ENCODE data around the gene TPK1. TPM values are rescaled to one million over a fixed set of nuclear protein-coding genes. Genes with fewer than 3 reads are reported as not detected.

The TPK1 gene
- total and polyA plus RNA-seq, 2 of the 13 experiments (the other 11 are each of a cell fraction or from before 2014, with no cell fraction given) = 1.0 to 1.2 TPM

DNA sequence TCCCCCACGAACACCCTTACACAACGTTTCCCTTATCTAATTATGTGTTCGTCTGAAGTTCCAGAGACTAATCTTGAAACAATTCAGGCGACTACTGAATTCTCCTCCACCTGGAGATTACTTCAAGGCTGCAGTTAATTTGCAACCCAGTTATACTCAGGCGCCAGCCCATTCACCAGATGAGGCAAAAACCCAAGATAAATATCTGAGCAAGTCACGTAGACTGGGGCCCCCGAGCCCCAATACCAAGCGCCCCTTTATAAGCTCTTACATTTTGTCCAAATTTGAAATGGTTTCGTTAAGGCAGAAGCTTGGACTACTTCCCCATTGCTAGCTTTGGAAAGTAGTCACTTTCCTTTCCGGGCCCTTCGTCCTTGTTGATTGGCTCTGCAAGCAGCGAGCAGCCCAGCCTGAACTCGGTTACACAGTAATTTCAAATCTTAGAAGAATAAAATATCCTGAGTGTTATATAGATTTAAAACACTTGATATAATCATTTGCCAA, 1.2 kb downstream of the TPK1 start:
- intact Hi-C loops (cut with micrococcal nuclease; ENCODE audit: unreplicated experiment) = no loop called here
- H3K9ac ChIP-seq (ENCODE audit: insufficient read depth, low read depth, low read length) = no peak overlapping the region; the same call in 1 of the 2 replicates
- BruUV-seq (replicated peaks) = no TSS peak
- H3K27me3 ChIP-seq (ENCODE audit: control insufficient read depth in 1 of 2, insufficient read depth in 2 of 2, low read length in 2 of 2) = no peaks in the 10 kb centered on the region; a peak in 1 of 5 replicates
- peak overlapping the region; percentile 99 for H3K4me2 ChIP-seq (ENCODE audit: low read depth, low read length)
- no peak overlapping the region for H3K27ac ChIP-seq (ENCODE audit: extremely low read length, insufficient read depth, low read length)
- peak overlapping the region; percentile 94 for H2AFZ ChIP-seq (ENCODE audit: low read length)
- H3K4me3 ChIP-seq (replicated peaks in 1 of 3; ENCODE audit: insufficient read depth in 1 of 3, low read depth in 2 of 3, low read length in 3 of 3) = peak overlapping the region; percentile 65 to 76 (median 73)
- ChIA-PET CTCF (ENCODE audit: low intra/inter-chr PET ratio, low total read pairs) (no interaction called here), POLR2A (no interaction called here)
- peaks cover 10% of the 10 kb centered on the region; the same call in 1 of the 2 replicates for H3K4me1 ChIP-seq (ENCODE audit: insufficient read depth, low read length)
- no peaks in the 10 kb centered on the region for H3K9me3 ChIP-seq (ENCODE audit: low read length)
- no peaks in the 10 kb centered on the region for H3K36me3 ChIP-seq (replicated peaks in 1 of 2; ENCODE audit: control insufficient read depth in 1 of 2, insufficient read depth in 2 of 2, low read length in 2 of 2)
- WGBS (ENCODE audit: low lambda C conversion rate) = 54% methylated on average over 13 of the region's 13 CpGs
- DNase-seq (ENCODE audit: low spot score) (no peak), ATAC-seq (no peak), FAIRE-seq (no peak)
- no peak for TF ChIP-seq ISX (CRISPR knock-in tag; conservative IDR thresholded peaks at IDR 0.05)
- TF ChIP-seq ZNF501 (CRISPR knock-in tag; IDR thresholded peaks at IDR 0.05) = peak; percentile 9; the same call in 1 of the 2 replicates
- TF ChIP-seq, protein P1, sequence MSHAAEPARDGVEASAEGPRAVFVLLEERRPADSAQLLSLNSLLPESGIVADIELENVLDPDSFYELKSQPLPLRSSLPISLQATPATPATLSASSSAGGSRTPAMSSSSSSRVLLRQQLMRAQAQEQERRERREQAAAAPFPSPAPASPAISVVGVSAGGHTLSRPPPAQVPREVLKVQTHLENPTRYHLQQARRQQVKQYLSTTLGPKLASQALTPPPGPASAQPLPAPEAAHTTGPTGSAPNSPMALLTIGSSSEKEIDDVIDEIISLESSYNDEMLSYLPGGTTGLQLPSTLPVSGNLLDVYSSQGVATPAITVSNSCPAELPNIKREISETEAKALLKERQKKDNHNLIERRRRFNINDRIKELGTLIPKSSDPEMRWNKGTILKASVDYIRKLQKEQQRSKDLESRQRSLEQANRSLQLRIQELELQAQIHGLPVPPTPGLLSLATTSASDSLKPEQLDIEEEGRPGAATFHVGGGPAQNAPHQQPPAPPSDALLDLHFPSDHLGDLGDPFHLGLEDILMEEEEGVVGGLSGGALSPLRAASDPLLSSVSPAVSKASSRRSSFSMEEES (CRISPR knock-in tag; IDR thresholded peaks at IDR 0.05) = no peak
- no peak for TF ChIP-seq TSC22D2 (CRISPR knock-in tag; IDR thresholded peaks at IDR 0.05; ENCODE audit: borderline replicate concordance)
- TF ChIP-seq ZNF629 (CRISPR knock-in tag; conservative IDR thresholded peaks at IDR 0.05) = peak; percentile 61
- no peaks in the 10 kb centered on the region for H3K79me2 ChIP-seq (ENCODE audit: insufficient read depth, low read length)
- no peaks in the 10 kb centered on the region for H4K20me1 ChIP-seq (ENCODE audit: insufficient read depth, low read length)
- in situ Hi-C loops (cut with HindIII; ENCODE audit: extremely low pct_ligation_motif_present, low pct_unique_long_range_greater_than_20kb) = no loop called here

DNA sequence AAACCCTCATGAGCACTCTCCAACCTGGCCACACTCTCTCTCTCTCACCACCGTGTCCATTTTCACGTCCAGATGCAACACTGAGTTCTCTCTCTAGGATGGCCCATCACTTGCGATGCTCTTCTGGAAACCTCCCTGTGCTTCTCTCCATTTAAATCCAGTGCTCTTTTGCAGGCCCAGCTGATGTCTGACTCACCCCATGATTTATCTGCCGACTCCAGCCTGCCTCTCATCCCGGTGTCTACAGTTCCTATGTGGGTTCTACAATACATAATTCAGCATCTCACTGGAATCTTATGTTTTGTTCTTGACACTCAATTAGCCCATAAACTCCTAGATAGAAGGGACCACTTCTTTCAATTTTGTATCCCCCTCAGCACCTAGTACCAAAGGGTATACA, 5.0 kb downstream of the TPK1 start:
- FAIRE-seq = no peak
- CTCF ChIA-PET (ENCODE audit: low intra/inter-chr PET ratio, low total read pairs) = no interaction called here
- TF ChIP-seq, protein P2, sequence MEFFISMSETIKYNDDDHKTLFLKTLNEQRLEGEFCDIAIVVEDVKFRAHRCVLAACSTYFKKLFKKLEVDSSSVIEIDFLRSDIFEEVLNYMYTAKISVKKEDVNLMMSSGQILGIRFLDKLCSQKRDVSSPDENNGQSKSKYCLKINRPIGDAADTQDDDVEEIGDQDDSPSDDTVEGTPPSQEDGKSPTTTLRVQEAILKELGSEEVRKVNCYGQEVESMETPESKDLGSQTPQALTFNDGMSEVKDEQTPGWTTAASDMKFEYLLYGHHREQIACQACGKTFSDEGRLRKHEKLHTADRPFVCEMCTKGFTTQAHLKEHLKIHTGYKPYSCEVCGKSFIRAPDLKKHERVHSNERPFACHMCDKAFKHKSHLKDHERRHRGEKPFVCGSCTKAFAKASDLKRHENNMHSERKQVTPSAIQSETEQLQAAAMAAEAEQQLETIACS (CRISPR knock-in tag; IDR thresholded peaks at IDR 0.05) = no peak
- TF ChIP-seq SOX6 (IDR thresholded peaks at IDR 0.05) (no peak), SOX6 (CRISPR knock-in tag; IDR thresholded peaks at IDR 0.05) (no peak), RCOR2 (CRISPR knock-in tag; IDR thresholded peaks at IDR 0.05) (no peak), MATR3 (CRISPR knock-in tag; IDR thresholded peaks at IDR 0.05) (no peak), NCOA5 (CRISPR knock-in tag; IDR thresholded peaks at IDR 0.05) (no peak), HOXA3 (CRISPR knock-in tag; IDR thresholded peaks at IDR 0.05) (no peak)
- TF ChIP-seq, protein P3, sequence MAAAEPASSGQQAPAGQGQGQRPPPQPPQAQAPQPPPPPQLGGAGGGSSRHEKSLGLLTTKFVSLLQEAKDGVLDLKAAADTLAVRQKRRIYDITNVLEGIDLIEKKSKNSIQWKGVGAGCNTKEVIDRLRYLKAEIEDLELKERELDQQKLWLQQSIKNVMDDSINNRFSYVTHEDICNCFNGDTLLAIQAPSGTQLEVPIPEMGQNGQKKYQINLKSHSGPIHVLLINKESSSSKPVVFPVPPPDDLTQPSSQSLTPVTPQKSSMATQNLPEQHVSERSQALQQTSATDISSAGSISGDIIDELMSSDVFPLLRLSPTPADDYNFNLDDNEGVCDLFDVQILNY (CRISPR knock-in tag; conservative IDR thresholded peaks at IDR 0.05) = no peak
- TF ChIP-seq, protein P4, sequence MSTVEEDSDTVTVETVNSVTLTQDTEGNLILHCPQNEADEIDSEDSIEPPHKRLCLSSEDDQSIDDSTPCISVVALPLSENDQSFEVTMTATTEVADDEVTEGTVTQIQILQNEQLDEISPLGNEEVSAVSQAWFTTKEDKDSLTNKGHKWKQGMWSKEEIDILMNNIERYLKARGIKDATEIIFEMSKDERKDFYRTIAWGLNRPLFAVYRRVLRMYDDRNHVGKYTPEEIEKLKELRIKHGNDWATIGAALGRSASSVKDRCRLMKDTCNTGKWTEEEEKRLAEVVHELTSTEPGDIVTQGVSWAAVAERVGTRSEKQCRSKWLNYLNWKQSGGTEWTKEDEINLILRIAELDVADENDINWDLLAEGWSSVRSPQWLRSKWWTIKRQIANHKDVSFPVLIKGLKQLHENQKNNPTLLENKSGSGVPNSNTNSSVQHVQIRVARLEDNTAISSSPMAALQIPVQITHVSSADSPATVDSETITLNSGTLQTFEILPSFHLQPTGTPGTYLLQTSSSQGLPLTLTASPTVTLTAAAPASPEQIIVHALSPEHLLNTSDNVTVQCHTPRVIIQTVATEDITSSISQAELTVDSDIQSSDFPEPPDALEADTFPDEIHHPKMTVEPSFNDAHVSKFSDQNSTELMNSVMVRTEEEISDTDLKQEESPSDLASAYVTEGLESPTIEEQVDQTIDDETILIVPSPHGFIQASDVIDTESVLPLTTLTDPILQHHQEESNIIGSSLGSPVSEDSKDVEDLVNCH (CRISPR knock-in tag; IDR thresholded peaks at IDR 0.05) = no peak

More for the DNA sequence above, 5.0 kb downstream of the TPK1 start:
- no peaks in the 10 kb centered on the region for H3K9me3 ChIP-seq (ENCODE audit: low read length)
- H3K9ac ChIP-seq (ENCODE audit: insufficient read depth, low read depth, low read length) = no peak overlapping the region
- H2AFZ ChIP-seq (ENCODE audit: low read length) = no peak overlapping the region
- no peaks in the 10 kb centered on the region; a peak in 1 of 5 replicates for H3K27me3 ChIP-seq (ENCODE audit: control insufficient read depth in 1 of 2, insufficient read depth in 2 of 2, low read length in 2 of 2)
- H3K4me3 ChIP-seq (replicated peaks in 1 of 3; ENCODE audit: insufficient read depth in 1 of 3, low read depth in 2 of 3, low read length in 3 of 3) = no peak overlapping the region
- H3K4me1 ChIP-seq (ENCODE audit: insufficient read depth, low read length) = peaks cover 10% of the 10 kb centered on the region; the same call in 1 of the 2 replicates
- POLR2A ChIA-PET = no interaction called here
- no peaks in the 10 kb centered on the region for H3K36me3 ChIP-seq (replicated peaks in 1 of 2; ENCODE audit: control insufficient read depth in 1 of 2, insufficient read depth in 2 of 2, low read length in 2 of 2)
- intact Hi-C loops (cut with micrococcal nuclease; ENCODE audit: unreplicated experiment) = no loop called here
- ATAC-seq = no peak
- WGBS (ENCODE audit: low lambda C conversion rate) = 10% methylated on average over 5 of the region's 5 CpGs
- H3K4me2 ChIP-seq (ENCODE audit: low read depth, low read length) = no peak overlapping the region
- BruUV-seq (replicated peaks) = no TSS peak
- no peak for DNase-seq (ENCODE audit: low spot score)
- H3K27ac ChIP-seq (ENCODE audit: extremely low read length, insufficient read depth, low read length) = no peak overlapping the region
- in situ Hi-C loops (cut with HindIII; ENCODE audit: extremely low pct_ligation_motif_present, low pct_unique_long_range_greater_than_20kb) = no loop called here
- no peaks in the 10 kb centered on the region for H4K20me1 ChIP-seq (ENCODE audit: insufficient read depth, low read length)
- H3K79me2 ChIP-seq (ENCODE audit: insufficient read depth, low read length) = no peaks in the 10 kb centered on the region

All from HepG2 (cell line).